NCI-H460 (cell line): ENCODE data around the gene ALKBH7. TPM values are rescaled to one million over a fixed set of nuclear protein-coding genes. Genes with fewer than 3 reads are reported as not detected.
A peak's percentile ranks its signal among the peaks of the same experiment; 100 is the strongest.
"Not testable (repeated sequence)": the region's sequence is repeated elsewhere in the genome, so short reads cannot be mapped to it uniquely, and the experiment has no call there.

Experiments used
- DNase-seq: peaks from one replicate; pipeline ENCODE4 v3.0.0-alpha.2; 2016; ENCODE audit warnings: low read depth; ENCODE audit errors: extremely low read depth
- polyA plus RNA-seq: library from polyadenylated mRNA; depleted of rRNA; stranded (reverse); fragments of >200 nt; gene quantifications from 2 replicates; pipeline ENCODE4 v1.2.3, GENCODE V29; 2014; cell fraction: nucleus; rRNA removed
- total RNA-seq: library from RNA; depleted of rRNA; stranded (reverse); fragments of >200 nt; shearing (Covaris generic); gene quantifications from 2 replicates; pipeline ENCODE4 v1.2.3, GENCODE V29; 2014; rRNA removed

Gene ALKBH7, protein sequence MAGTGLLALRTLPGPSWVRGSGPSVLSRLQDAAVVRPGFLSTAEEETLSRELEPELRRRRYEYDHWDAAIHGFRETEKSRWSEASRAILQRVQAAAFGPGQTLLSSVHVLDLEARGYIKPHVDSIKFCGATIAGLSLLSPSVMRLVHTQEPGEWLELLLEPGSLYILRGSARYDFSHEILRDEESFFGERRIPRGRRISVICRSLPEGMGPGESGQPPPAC
- total RNA-seq = 11.9 and 18.4 TPM in 2 replicates
- 25.8 and 33.3 TPM in 2 replicates for polyA plus RNA-seq

- peak; percentile 99 for DNase-seq
Observed at GRCh38 chr19:6372594-6373095, at the start of gene ALKBH7. ALKBH7 (plus strand) TSS chr19:6372794; CDS start chr19:6372821, 27 bp downstream.

- DNase-seq = no peak
Observed at GRCh38 chr19:6324757-6325156, 47.8 kb upstream of the ALKBH7 start.

GRCh38 chr19:6325614-6326013 is 47.0 kb upstream of the ALKBH7 start:
- DNase-seq = no peak

- DNase-seq = no peak
Observed at GRCh38 chr19:6326815-6327214, 45.8 kb upstream of the ALKBH7 start.

DNA sequence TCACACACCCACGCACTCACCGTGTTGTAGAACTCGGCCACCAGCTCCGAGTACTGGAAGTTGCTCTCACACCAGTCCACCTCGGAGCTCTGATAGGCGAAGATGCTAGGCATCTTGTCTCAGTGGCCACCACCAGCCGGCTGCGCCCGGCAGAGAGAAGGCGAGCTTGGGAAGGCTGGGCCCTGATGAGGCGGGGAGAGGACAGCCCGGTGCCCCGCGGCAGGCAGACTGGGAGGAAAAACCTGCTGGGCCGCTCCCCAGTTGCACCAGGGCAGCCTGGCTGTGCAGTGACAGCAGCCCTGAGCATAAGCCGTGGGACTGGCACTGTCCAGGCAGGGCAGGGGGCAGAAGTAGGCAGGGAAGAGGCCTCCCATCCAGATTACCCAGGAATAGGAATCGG is 39.2 kb upstream of the ALKBH7 start, which contains the start of gene ACER1:
TSS of gene ACER1 (minus strand) at position 174 of the 400 bp plus-strand sequence. CDS start at position 113, 61 bp downstream.
- DNase-seq = no peak

- no peak for DNase-seq
Observed at GRCh38 chr19:6334490-6335285, 37.9 kb upstream of the ALKBH7 start.

DNA sequence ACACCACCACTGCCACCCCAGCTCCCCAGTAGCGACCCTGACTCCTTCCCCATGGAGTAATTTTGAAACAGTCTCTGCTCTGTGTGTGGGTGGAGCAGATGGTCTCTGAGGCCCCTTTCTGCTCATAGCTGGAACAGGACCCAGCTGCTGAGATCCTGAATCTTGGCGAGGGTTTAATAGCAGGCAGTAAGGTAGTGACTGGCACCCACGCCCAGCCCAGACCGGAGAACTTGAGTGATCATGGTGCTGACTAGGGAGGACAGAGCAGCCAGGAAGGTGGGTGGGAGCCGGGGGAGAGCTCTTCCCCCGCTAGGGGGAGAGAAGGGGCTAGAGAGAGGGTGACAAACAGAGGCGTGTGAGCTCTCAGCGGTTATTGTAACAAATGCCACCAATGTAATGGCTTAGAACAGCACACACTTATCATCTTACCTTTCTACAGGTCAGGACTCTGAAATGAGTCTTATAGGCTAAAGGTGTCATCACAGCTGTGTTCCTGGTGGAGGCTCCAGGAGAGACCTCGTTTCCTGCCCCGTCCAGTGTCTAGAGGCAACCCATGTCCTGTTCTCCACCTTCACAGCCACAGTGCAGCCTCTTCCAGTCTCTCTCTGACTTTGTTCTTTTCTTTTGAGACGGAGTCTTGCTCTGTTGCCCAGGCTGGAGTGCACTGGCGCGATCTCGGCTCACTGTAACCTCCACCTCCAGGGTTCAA is 31.9 kb upstream of the ALKBH7 start:
- no peak for DNase-seq

- no peak for DNase-seq
Observed at GRCh38 chr19:6343462-6343861, 29.1 kb upstream of the ALKBH7 start.

DNA sequence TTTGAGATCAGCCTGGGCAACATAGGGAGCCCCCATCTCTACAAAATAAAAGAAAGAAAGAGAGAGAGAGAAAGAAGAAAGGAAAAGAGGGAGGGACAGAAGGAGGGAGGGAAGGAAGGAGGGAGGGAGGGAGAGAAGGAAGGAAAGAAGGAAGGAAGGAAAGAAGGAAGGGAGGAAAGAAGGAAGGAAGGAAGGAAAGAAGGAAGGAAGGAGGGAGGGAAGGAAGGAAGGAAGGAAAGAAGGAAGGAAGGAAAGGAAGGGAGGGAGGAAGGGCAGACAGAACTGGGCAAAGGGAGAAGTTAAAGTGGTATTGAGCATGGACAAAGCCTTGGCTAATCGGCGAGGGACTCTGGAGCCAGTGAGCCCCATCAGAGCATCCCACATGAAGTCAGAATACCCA is 23.3 kb upstream of the ALKBH7 start:
- not testable (repeated sequence) for DNase-seq

DNA sequence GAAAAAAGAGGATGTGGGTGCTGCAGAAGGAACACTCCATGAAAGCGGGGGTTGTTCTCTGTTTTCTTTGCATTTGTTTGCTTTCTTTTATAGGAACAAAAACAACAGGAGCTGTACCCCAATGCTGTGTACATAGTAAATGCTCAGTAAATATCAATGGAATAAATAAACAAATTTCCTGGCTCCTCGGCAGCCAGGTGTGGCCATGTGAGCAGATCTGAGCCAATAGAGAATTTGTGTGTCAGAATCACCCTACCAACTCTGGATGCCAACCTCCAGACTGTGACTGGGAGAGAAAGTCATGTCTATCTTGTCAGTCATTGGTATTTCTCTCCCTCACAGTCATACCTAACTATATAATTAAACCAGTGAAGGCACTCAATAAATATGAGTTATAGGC is 21.9 kb upstream of the ALKBH7 start:
- DNase-seq = no peak

DNA sequence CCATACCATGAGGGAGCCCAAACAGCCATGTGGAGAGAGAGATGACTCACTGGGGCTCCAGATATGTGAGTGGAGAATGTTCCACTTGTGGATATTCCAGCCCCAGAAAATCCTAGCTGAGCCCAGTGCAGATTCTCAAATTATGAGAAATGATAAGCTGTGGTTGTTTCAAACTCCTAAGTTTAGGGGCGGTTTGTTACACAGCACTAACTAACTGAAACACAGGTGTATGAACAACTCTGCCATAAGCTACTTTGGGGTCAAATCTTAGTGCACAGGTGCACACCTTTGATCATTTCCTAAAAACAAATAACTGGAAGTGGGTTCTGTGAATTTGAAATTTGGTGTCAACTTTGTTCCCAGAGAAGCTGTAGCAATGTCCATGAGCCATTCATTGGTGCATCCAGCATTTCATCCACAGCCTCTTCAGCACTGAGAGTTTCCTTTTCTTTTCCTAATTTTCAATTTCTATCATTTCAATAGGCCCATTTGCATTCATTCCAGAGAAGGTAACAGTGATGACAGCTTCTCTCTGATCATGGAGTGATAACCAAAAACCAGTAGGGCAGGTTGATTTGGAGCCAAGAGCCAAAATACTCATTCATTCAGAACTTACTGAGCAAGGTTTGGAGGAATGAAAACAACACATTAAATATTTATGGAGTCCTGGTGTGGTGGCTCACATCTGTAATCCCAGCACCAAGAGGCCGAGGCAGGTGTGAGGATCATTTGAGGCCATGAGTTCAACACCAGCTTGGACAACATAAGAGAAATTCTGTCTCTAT is 20.0 kb upstream of the ALKBH7 start:
- no peak for DNase-seq

DNA sequence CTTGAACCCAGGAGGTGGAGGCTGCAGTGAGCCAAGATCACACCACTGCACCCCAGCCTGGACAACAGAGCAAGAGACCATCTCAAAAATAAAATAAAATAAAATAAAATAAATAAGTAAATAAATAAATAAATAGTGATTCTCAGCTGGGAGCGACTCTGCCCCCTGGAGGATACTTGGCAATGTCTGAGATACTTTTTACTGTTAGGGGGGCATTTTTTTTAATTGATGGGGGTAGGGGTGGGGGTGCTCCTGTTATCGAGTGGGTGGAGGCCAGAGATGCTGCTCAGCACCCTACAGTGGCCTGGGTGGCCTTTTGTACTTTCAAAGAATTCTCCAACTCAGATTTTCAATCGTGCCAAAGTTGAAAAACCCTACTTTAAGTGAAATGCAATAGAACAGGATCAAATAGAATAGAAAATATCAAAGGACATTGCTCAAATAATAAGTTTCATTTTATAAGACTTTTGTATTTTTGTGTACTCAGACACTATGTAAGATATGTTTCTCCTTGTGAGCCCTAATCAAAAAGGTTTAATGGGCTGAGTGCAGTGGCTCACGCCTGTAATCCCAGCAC is 18.4 kb upstream of the ALKBH7 start:
- no peak for DNase-seq

DNA sequence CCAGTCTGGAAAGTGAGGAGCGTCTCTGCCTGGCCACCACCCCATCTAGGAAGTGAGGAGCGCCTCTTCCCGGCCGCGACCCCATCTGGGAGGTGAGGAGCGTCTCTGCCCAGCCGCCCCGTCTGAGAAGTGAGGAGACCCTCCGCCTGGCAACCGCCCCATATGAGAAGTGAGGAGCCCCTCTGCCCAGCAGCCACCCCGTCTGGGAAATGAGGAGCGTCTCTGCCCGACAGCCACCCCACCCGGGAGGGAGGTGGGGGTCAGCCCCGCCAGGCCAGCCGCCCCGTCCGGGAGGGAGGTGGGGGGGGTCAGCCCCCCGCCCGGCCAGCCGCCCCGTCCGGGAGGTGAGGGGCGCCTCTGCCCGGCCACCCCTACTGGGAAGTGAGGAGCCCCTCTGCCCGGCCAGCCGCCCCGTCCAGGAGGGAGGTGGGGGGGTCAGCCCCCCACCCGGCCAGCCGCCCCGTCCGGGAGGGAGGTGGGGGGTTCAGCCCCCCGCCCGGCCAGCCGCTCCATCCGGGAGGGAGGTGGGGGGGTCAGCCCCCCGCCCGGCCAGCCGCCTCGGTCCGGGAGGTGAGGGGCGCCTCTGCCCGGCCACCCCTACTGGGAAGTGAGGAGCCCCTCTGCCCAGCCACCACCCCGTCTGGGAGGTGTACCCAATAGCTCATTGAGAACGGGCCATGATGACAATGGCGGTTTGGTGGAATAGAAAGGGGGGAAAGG is 17.1 kb upstream of the ALKBH7 start:
- DNase-seq = not testable (repeated sequence)

- no peak for DNase-seq
Observed at GRCh38 chr19:6357174-6357573, 15.4 kb upstream of the ALKBH7 start.

GRCh38 chr19:6358003-6358402 is 14.6 kb upstream of the ALKBH7 start:
- no peak for DNase-seq

GRCh38 chr19:6359568-6360341 is 12.8 kb upstream of the ALKBH7 start:
- DNase-seq = no peak

DNA sequence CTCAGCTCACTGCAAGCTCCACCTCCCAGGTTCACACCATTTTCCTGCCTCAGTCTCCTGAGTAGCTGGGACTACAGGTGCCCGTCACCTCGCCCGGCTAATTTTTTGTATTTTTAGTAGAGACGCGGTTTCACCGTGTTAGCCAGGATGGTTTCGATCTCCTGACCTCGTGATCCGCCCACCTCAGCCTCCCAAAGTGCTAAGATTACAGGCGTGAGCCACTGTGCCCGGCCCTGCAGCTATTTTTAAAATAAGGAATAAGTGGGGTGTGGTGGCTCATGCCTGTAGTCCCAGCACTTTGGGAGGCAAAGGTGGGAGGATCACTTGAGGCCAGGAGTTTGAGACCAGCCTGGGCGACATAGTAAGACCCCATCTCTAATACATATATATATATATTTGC is 12.1 kb upstream of the ALKBH7 start:
- not testable (repeated sequence) for DNase-seq

- DNase-seq = not testable (repeated sequence)
Observed at GRCh38 chr19:6360857-6361216, 11.8 kb upstream of the ALKBH7 start.

DNA sequence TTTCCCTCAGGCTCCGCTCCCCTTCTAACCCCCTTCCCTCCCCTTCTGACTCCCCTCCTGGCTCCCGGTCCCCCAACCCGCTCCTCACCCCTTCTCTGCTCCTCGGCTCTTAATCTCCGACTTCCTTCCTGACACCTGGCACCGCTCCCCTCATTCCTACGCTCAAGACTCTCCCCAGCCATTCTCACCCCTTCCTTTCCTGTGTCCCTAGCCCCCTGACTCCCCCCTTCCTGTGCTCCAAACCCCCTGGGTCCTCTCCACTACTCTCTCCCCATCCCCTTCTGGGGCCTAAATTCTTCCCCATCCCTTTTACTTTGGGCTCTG is 10.6 kb upstream of the ALKBH7 start:
- no peak for DNase-seq
